GM12875 (cell line): Measurements from ENCODE around the gene APELA.
"Not testable (repeated sequence)": the region's sequence is repeated elsewhere in the genome, so short reads cannot be mapped to it uniquely, and the experiment has no call there.

Experiments
- H3K4me3 ChIP-seq: one replicate; pipeline ENCODE4 v1.5.1; 2011; ENCODE audit warnings: low read depth, low read length, control low read depth
- TF ChIP-seq, protein P1 (sequence below): IDR thresholded peaks from 2 replicates; pipeline ENCODE4 v1.5.1; 2011; ENCODE audit warnings: low read depth, mild to moderate bottlenecking, control low read depth, inconsistent platforms, low read length, moderate library complexity, borderline replicate concordance; ENCODE audit not compliant: insufficient read depth

APELA gene

GRCh38 chr4:164894702-164895101 lies 17.7 kb downstream of the APELA start:
- H3K4me3 ChIP-seq: no peak overlapping the region
- TF ChIP-seq, protein P1, sequence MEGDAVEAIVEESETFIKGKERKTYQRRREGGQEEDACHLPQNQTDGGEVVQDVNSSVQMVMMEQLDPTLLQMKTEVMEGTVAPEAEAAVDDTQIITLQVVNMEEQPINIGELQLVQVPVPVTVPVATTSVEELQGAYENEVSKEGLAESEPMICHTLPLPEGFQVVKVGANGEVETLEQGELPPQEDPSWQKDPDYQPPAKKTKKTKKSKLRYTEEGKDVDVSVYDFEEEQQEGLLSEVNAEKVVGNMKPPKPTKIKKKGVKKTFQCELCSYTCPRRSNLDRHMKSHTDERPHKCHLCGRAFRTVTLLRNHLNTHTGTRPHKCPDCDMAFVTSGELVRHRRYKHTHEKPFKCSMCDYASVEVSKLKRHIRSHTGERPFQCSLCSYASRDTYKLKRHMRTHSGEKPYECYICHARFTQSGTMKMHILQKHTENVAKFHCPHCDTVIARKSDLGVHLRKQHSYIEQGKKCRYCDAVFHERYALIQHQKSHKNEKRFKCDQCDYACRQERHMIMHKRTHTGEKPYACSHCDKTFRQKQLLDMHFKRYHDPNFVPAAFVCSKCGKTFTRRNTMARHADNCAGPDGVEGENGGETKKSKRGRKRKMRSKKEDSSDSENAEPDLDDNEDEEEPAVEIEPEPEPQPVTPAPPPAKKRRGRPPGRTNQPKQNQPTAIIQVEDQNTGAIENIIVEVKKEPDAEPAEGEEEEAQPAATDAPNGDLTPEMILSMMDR: no peak

- TF ChIP-seq, protein P1: no peak
- H3K4me3 ChIP-seq: no peak overlapping the region
These were observed 25.6 kb downstream of the APELA start for GRCh38 chr4:164902608-164903007.

- no peak overlapping the region for H3K4me3 ChIP-seq
- TF ChIP-seq, protein P1: no peak
These were observed 27.4 kb downstream of the APELA start for GRCh38 chr4:164904336-164904735.

DNA sequence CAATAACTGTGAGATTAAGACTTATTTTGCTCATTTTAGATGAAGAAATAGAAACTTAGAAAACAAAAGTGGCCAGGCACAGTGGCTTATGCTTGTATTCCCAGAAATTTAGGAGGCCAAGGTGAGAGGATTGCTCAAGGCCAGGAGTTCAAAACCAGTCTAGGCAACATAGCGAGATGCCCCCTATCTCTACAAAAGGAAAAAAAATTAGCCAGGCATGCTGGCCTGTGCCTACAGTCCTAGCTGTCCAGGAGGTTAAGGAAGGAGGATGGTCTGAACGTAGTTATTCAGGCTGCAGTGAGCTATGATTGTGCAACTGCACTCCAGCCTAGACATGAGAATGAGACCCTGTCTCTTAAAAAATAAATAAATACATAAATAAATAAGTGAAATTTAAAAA lies 28.0 kb downstream of the APELA start:
- H3K4me3 ChIP-seq: no peak overlapping the region
- TF ChIP-seq, protein P1: no peak

GRCh38 chr4:164906368-164906767 lies 29.4 kb downstream of the APELA start:
- no peak overlapping the region for H3K4me3 ChIP-seq
- TF ChIP-seq, protein P1: no peak

DNA sequence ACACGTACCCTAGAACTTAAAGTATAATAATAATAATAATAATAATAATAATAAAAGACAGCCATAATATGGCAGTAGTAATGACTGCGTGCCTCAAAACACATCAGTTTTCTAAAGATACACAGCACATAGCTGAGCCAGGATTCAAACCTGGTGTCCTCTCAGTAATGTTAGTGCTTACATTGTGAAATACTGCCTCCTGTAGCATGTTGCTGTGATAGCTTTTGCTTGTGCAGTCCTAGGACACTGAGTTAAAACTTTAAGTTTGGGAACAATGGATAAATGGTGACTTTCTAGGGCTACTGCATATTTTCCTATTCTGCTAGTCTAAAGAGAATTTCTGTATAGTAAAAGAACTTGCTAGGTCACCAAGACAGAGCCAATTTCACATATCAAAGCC lies 36.5 kb downstream of the APELA start:
- TF ChIP-seq, protein P1: 0 out of 2 replicates have a peak, but pooled peaks have one; percentile 18
- H3K4me3 ChIP-seq: not testable (repeated sequence)

DNA sequence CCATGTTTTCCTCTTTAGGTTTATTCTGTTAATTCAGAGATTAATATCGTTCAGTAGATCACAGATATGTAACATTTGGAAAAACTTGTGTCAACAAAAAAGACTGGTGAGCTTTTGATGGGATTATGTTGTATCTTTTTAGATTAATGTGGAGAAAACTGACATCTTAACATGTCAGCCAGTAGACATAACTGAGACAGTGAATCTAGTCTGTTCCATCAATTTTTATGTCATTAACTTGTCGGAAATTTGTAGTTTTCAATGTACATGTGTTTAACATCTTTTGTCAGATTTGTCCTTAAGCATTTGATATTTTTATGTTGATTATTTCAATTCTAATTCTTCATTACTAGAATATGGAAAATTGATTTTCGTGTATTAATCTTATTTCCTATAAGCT lies 42.0 kb downstream of the APELA start:
- no peak overlapping the region for H3K4me3 ChIP-seq
- TF ChIP-seq, protein P1: no peak
